ENCODE results near the gene ADIG. TPM values are rescaled to one million over a fixed set of nuclear protein-coding genes. Genes with fewer than 3 reads are reported as not detected.

Gene ADIG
- total RNA-seq, 1 donor from 2014 or later: not detected

DNA sequence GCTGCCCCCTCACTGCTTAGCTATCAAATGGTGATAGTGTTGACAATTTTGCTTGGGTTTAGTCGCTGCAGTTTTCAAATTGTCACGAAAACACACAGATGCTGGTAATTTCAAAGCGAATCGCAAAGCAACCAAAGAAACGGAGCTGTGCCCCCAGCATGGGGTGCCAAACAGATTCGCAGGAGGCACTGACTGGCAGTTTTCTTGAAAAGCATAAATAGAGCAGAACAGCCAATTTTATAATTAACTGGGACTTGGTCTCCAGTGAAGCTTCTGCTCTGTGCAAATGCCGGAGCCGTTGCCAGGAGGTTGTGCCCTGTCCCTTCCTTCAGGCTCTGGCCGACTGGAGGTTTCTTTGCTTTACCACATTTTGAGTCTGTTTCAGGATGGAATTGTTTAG, 39.4 kb downstream of the ADIG start:
- Mint-ChIP-seq H3K27me3 (peaks cover 22% of the 10 kb centered on the region), H3K4me1 (ENCODE audit: unreplicated experiment) (no peaks in the 10 kb centered on the region)

DNA sequence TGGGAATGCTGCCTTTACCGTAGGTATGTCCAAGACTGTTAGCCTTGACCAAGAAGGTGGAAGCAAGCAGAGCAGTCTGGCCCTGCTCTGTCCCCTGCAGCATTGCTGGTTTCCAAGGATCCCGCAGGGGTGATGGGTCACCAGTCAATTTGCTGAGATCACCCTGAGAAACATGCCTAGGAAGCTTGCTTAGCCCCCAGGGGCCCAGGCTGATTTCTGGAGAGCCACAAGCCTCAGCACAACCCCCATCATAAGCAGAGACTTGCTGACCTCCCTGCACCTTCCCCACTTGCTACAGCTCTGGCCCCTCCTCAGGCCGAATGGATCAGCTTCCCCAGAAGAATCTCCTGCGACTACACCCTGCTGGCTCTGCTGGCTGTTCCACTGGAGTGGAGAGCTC, 42.1 kb downstream of the ADIG start:
- Mint-ChIP-seq H3K4me3 (no peak overlapping the region), H3K36me3 (no peaks in the 10 kb centered on the region), H3K4me1 (ENCODE audit: unreplicated experiment) (no peaks in the 10 kb centered on the region), H3K27ac (no peak overlapping the region), H3K27me3 (peaks cover 11% of the 10 kb centered on the region), H3K9me3 (no peaks in the 10 kb centered on the region)
- no peak for DNase-seq (ENCODE audit: extremely low spot score, unreplicated experiment)
- TF ChIP-seq, protein P1, sequence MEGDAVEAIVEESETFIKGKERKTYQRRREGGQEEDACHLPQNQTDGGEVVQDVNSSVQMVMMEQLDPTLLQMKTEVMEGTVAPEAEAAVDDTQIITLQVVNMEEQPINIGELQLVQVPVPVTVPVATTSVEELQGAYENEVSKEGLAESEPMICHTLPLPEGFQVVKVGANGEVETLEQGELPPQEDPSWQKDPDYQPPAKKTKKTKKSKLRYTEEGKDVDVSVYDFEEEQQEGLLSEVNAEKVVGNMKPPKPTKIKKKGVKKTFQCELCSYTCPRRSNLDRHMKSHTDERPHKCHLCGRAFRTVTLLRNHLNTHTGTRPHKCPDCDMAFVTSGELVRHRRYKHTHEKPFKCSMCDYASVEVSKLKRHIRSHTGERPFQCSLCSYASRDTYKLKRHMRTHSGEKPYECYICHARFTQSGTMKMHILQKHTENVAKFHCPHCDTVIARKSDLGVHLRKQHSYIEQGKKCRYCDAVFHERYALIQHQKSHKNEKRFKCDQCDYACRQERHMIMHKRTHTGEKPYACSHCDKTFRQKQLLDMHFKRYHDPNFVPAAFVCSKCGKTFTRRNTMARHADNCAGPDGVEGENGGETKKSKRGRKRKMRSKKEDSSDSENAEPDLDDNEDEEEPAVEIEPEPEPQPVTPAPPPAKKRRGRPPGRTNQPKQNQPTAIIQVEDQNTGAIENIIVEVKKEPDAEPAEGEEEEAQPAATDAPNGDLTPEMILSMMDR (conservative IDR thresholded peaks at IDR 0.05): no peak

More for the DNA sequence above, 39.4 kb downstream of the ADIG start:
- Mint-ChIP-seq H3K27ac (no peak overlapping the region), H3K36me3 (no peaks in the 10 kb centered on the region), H3K9me3 (no peaks in the 10 kb centered on the region), H3K4me3 (no peak overlapping the region)
- no peak for DNase-seq (ENCODE audit: extremely low spot score, unreplicated experiment)
- TF ChIP-seq, protein P1 (conservative IDR thresholded peaks at IDR 0.05): no peak

DNA sequence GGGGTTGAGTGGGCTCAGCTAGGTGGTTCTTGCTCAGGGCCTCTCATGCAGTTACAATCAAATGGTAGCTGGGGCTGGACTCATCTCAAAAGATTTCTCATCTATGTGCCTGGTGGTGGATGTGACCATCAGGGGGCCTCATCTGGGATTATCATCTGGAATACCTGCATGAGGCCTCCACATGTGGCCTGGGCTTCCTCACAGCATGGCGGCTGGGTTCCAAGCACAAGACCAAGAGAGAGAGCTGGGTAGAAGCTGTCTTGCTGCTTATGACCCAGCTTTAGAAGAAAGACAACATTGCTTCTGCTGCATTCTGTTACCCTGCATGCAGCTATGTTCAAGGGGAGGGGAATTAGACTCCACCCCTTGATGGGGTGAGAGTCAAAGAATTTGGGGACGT, 43.1 kb downstream of the ADIG start:
- H3K27me3 Mint-ChIP-seq: peaks cover 7% of the 10 kb centered on the region
- H3K4me3 Mint-ChIP-seq: no peak overlapping the region
- TF ChIP-seq, protein P1 (conservative IDR thresholded peaks at IDR 0.05): no peak
- DNase-seq (ENCODE audit: extremely low spot score, unreplicated experiment): no peak
- no peaks in the 10 kb centered on the region for H3K36me3 Mint-ChIP-seq
- H3K9me3 Mint-ChIP-seq: no peaks in the 10 kb centered on the region
- no peaks in the 10 kb centered on the region for H3K4me1 Mint-ChIP-seq (ENCODE audit: unreplicated experiment)
- H3K27ac Mint-ChIP-seq: no peak overlapping the region

DNA sequence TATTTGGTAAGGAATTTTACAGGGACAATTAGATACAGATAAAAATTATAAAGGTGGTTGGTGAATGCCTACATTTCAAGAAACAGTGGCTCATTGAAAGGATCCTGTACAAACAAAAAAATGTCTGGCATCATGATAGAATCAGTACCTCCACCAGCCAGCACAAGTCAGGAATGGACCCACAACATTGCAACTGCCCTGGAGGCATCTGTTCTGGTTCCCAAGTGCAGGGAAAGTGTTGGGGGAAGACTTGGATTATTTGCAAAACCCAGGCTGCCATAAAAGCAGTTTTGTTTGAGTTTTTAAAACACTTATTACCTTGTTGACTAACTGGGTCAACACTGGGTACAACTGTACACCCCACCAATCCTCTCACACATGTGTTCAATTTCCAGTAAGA, 44.9 kb downstream of the ADIG start:
- no peak for DNase-seq (ENCODE audit: extremely low spot score, unreplicated experiment)

DNA sequence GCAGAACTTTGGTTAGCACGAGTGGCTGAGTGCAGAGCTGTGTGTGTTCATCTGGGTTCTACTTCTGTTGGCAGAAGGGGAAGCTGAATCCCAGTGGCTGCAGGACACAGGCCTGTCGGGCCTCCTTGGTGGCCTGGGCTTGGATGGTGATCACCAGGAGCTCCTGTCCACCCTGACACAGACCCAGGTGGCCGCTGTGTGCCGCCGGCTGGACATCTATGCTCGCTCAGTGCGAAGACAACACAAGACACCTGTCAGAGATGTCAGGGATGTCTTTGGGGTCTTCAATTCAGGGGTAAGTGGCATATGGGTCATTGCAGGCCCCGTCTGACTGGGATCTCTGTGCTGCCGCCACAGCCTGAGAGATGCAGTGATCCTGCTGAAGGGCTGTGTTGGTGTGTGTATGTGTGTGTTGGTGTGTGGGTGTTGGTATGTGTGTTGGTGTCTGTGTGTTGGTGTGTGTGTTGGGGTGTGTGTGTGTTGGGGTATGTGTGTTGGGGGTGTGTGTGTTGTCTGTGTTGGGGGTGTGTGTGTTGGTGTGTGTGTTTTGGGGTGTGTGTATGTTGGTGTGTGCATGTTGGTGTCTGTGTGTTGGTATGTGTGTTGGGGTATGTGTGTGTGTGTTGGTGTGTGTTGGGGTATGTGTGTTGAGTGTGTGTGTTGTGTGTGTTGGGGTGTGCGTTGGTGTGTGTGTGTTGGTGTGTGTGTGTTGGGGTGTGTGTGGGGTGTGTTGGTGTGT, 46.1 kb downstream of the ADIG start:
- TF ChIP-seq, protein P1 (conservative IDR thresholded peaks at IDR 0.05): no peak
- no peaks in the 10 kb centered on the region for H3K4me1 Mint-ChIP-seq (ENCODE audit: unreplicated experiment)
- no peak overlapping the region for H3K27ac Mint-ChIP-seq
- H3K36me3 Mint-ChIP-seq: no peaks in the 10 kb centered on the region
- H3K27me3 Mint-ChIP-seq: no peaks in the 10 kb centered on the region
- H3K4me3 Mint-ChIP-seq: no peak overlapping the region
- H3K9me3 Mint-ChIP-seq: no peaks in the 10 kb centered on the region
- no peak for DNase-seq (ENCODE audit: extremely low spot score, unreplicated experiment)

More for the DNA sequence above, 44.9 kb downstream of the ADIG start:
- Mint-ChIP-seq H3K9me3 (no peaks in the 10 kb centered on the region), H3K27ac (no peak overlapping the region), H3K36me3 (no peaks in the 10 kb centered on the region), H3K27me3 (peaks cover 1% of the 10 kb centered on the region), H3K4me1 (ENCODE audit: unreplicated experiment) (no peaks in the 10 kb centered on the region), H3K4me3 (no peak overlapping the region)
- TF ChIP-seq, protein P1 (conservative IDR thresholded peaks at IDR 0.05): no peak

Data from type B pancreatic cell (in vitro differentiated cells).